Heart left ventricle (tissue), 16 donors: Measurements from ENCODE around the gene WFDC1. TPM values are rescaled to one million over a fixed set of nuclear protein-coding genes. Genes with fewer than 3 reads are reported as not detected.

Experiments
- ATAC-seq, 4 donors: fragments of 200-7000 bp; cut with Tn5 transposase; one replicate each; pipeline ENCODE4 v1.9.1; 2020 to 2022; ENCODE audit warnings: moderate library complexity in 4 of 4, mild to moderate bottlenecking in 3 of 4, moderate number of reproducible peaks in 1 of 4
- DNase-seq, 5 donors: peaks; one replicate each; pipeline ENCODE4 v3.0.0-alpha.2; 2020
- H3K27ac ChIP-seq, 12 donors: fragments of 200-600 bp; sonication (generic) in 4 of 12; one replicate each; pipeline versions ENCODE4 v1.5.0 to v1.8.0; 2016 to 2022; ENCODE audit warnings: mild to moderate bottlenecking in 2 of 12
- H3K27me3 ChIP-seq, 9 donors: fragments of 200-600 bp; sonication (generic) in 2 of 9; one replicate each; pipeline versions ENCODE4 v1.5.1 to v1.8.0; 2016 to 2022; ENCODE audit warnings: mild to moderate bottlenecking in 3 of 9
- H3K36me3 ChIP-seq, 9 donors: fragments of 200-600 bp; sonication (generic) in 2 of 9; one replicate each; pipeline versions ENCODE4 v1.5.0 to v1.8.0; 2018 to 2022; ENCODE audit warnings: mild to moderate bottlenecking in 2 of 9
- H3K4me1 ChIP-seq, 12 donors: fragments of 200-600 bp; sonication (generic) in 4 of 12; one replicate each; pipeline versions ENCODE4 v1.5.0 to v1.8.0; 2016 to 2022; ENCODE audit warnings: mild to moderate bottlenecking in 3 of 12
- H3K4me3 ChIP-seq, 12 donors: fragments of 200-600 bp; sonication (generic) in 4 of 12; one replicate each; pipeline versions ENCODE4 v1.5.0 to v1.8.0; 2017 to 2022; ENCODE audit warnings: mild to moderate bottlenecking in 9 of 12, moderate library complexity in 4 of 12
- H3K9me3 ChIP-seq, 12 donors: fragments of 200-600 bp; sonication (generic) in 4 of 12; one replicate each; pipeline versions ENCODE4 v1.5.0 to v1.8.0; 2016 to 2022; ENCODE audit warnings: mild to moderate bottlenecking in 1 of 12
- POLR2A ChIP-seq, 2 donors: fragments of 450-650 bp; IDR thresholded peaks; one replicate each; pipeline ENCODE4 v1.6.1; 2017; ENCODE audit warnings: antibody characterized with exemption in 2 of 2, mild to moderate bottlenecking in 2 of 2, moderate library complexity in 2 of 2
- WGBS, 4 donors: extraction: QIAGEN DNeasy Blood & Tissue Kit in 2 of 4; methylation state at CpG; one replicate each; pipeline versions ENCODE4 v1.1.5 to v1.1.7; 2013 to 2018; 5-methylcytosine and 5-hydroxymethylcytosine counted together
- intact Hi-C, 10 donors: fragments of 100-400 bp; cut with DNase I; formaldehyde crosslinking; loops; one replicate each; pipeline versions ENCODE4 v1.11.1 to v1.14.2; 2022
- polyA plus RNA-seq, 2 donors: library from polyadenylated mRNA; stranded (reverse); fragments of 200-250 nt; gene quantifications; one replicate each; pipeline ENCODE4 v1.2.3, GENCODE V29; 2013
- total RNA-seq, 9 donors: library from RNA; depleted of rRNA in 2 of 9; stranded (reverse); fragments of >200 nt in 2 of 9; fragmentation: NEBNext Ultra II Directional in 3 of 9; extraction: Animal tissue kit (Norgen Biotek cat#: 25700) in 3 of 9; gene quantifications; one replicate each; pipeline versions ENCODE4 v1.1.0 to v1.2.4, GENCODE V29; 2016 to 2023
- TF ChIP-seq, protein P1 (sequence below), 12 donors: fragments of 200-600 bp; sonication (generic) in 4 of 12; IDR thresholded peaks; one replicate each; pipeline versions ENCODE4 v1.5.0 to v1.8.0; 2018 to 2022; ENCODE audit warnings: antibody characterized with exemption in 12 of 12, mild to moderate bottlenecking in 5 of 12
- donor health status: ischemic (EF 13 %, LVEDD 7.1; RV severe dilation, severe dysfunction).
- donor health status: healthy with polysubstance abuse.
- donor health status: DM: no; HTN: yes; CAD: no.
- donor health status: DM: no; HTN: no; CAD: no.
- donor health status: ischemic (EF 25% LVEDD 6.9; RV normal size, moderate dysfunction).
- donor health status: ischemic (EF 25% LVEDD 5.7; RV mildly dilated, moderate dysfunction).
- donor health status: healthy.
- donor health status: DM: yes; HTN: yes; CAD: no.
- donor health status: ischemic (EF 35%, LVEDD 5.7; RV mildly dilated, moderate dysfunction).
- donor health status: nonischemic (EF 11% LVEDD 7.7; RV severe dilation, severe dysfunction).
- donor health status: DM: yes; HTN: yes; CAD: no.
- donor health status: PGD.
- donor health status: ischemic (EF 29% LVEDD 5.4; RV normal size, mild dysfunction).
- donor health status: nonischemic (EF 23%, LVEDD 6.1; RV moderate dilation, normal function).

WFDC1 gene
- total and polyA plus RNA-seq, 11 donors, result 0.50 to 5.4 (median 1.6) TPM

GRCh38 chr16:84350685-84351400 lies 56.2 kb downstream of the WFDC1 start:
- TF ChIP-seq, protein P1, sequence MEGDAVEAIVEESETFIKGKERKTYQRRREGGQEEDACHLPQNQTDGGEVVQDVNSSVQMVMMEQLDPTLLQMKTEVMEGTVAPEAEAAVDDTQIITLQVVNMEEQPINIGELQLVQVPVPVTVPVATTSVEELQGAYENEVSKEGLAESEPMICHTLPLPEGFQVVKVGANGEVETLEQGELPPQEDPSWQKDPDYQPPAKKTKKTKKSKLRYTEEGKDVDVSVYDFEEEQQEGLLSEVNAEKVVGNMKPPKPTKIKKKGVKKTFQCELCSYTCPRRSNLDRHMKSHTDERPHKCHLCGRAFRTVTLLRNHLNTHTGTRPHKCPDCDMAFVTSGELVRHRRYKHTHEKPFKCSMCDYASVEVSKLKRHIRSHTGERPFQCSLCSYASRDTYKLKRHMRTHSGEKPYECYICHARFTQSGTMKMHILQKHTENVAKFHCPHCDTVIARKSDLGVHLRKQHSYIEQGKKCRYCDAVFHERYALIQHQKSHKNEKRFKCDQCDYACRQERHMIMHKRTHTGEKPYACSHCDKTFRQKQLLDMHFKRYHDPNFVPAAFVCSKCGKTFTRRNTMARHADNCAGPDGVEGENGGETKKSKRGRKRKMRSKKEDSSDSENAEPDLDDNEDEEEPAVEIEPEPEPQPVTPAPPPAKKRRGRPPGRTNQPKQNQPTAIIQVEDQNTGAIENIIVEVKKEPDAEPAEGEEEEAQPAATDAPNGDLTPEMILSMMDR (IDR thresholded peaks at IDR 0.05), result no peak
- no peak for TF ChIP-seq POLR2A (IDR thresholded peaks at IDR 0.05)
- H3K27ac ChIP-seq, result no peak overlapping the region
- H3K4me3 ChIP-seq, result no peak overlapping the region
- H3K27me3 ChIP-seq, result peaks cover 0 to 7% (median 0%) of the 10 kb centered on the region in 9 donors
- H3K4me1 ChIP-seq, result no peaks in the 10 kb centered on the region
- H3K9me3 ChIP-seq, result no peaks in the 10 kb centered on the region
- no peak for DNase-seq
- ATAC-seq, result no peak
- 83 to 86% (median 85%) methylated on average over 15 to 16 of the region's 16 CpGs for WGBS, 4 donors
- H3K36me3 ChIP-seq, result no peaks in the 10 kb centered on the region
- intact Hi-C loops, result no loop called here

GRCh38 chr16:84351630-84352029 lies 57.0 kb downstream of the WFDC1 start:
- Histone ChIP-seq H3K27me3 (peaks cover 0 to 7% (median 0%) of the 10 kb centered on the region in 9 donors), H3K4me3 (no peak overlapping the region), H3K9me3 (no peaks in the 10 kb centered on the region), H3K27ac (no peak overlapping the region), H3K36me3 (no peaks in the 10 kb centered on the region), H3K4me1 (no peaks in the 10 kb centered on the region)
- DNase-seq (no peak), ATAC-seq (no peak)
- TF ChIP-seq, protein P1 (IDR thresholded peaks at IDR 0.05), result no peak
- TF ChIP-seq POLR2A (IDR thresholded peaks at IDR 0.05), result no peak
- intact Hi-C loops, result no loop called here
- WGBS, 4 donors, result 92 to 95% (median 94%) methylated on average over 8 of the region's 8 CpGs

- Histone ChIP-seq H3K9me3 (no peaks in the 10 kb centered on the region), H3K36me3 (no peaks in the 10 kb centered on the region), H3K4me3 (no peak overlapping the region), H3K27ac (no peak overlapping the region), H3K27me3 (peaks cover 0 to 7% (median 0%) of the 10 kb centered on the region in 9 donors), H3K4me1 (no peaks in the 10 kb centered on the region)
- TF ChIP-seq POLR2A (IDR thresholded peaks at IDR 0.05), result no peak
- TF ChIP-seq, protein P1 (IDR thresholded peaks at IDR 0.05), result no peak
- 79 to 96% (median 83%) methylated on average over 4 to 6 of the region's 6 CpGs for WGBS, 4 donors
- intact Hi-C loops, result no loop called here
- DNase-seq (no peak), ATAC-seq (no peak)
Measured at GRCh38 chr16:84354306-84354705, 59.6 kb downstream of the WFDC1 start.

GRCh38 chr16:84355149-84355548 lies 60.5 kb downstream of the WFDC1 start:
- DNase-seq, result no peak
- 86 to 95% (median 90%) methylated on average over 2 of the region's 2 CpGs for WGBS, 4 donors
- Histone ChIP-seq H3K27ac (no peak overlapping the region), H3K9me3 (no peaks in the 10 kb centered on the region), H3K36me3 (no peaks in the 10 kb centered on the region), H3K4me1 (no peaks in the 10 kb centered on the region), H3K4me3 (no peak overlapping the region), H3K27me3 (peaks cover 0 to 7% (median 0%) of the 10 kb centered on the region in 9 donors)
- ATAC-seq, result no peak
- TF ChIP-seq, protein P1 (IDR thresholded peaks at IDR 0.05), result no peak
- no peak for TF ChIP-seq POLR2A (IDR thresholded peaks at IDR 0.05)
- intact Hi-C loops, result no loop called here
